Fibroblast of pulmonary artery (primary cell): ENCODE measurements around the gene NME9.
"Not testable (repeated sequence)": the region's sequence is repeated elsewhere in the genome, so short reads cannot be mapped to it uniquely, and the experiment has no call there.

Experiments used
- DNase-seq: peaks from one replicate; pipeline ENCODE4 v3.0.0-alpha.2; 2010; ENCODE audit warnings: low read depth
- H3K4me3 ChIP-seq: replicated peaks from 2 replicates; pipeline ENCODE4 v1.5.1; 2011; ENCODE audit warnings: low read depth, mild to moderate bottlenecking, control low read depth, low read length, moderate library complexity
- CTCF ChIP-seq: IDR thresholded peaks from 2 replicates; pipeline ENCODE4 v1.5.1; 2011; ENCODE audit warnings: mild to moderate bottlenecking, control low read depth, low read length, inconsistent platforms; ENCODE audit errors: missing control alignments

NME9 gene, protein sequence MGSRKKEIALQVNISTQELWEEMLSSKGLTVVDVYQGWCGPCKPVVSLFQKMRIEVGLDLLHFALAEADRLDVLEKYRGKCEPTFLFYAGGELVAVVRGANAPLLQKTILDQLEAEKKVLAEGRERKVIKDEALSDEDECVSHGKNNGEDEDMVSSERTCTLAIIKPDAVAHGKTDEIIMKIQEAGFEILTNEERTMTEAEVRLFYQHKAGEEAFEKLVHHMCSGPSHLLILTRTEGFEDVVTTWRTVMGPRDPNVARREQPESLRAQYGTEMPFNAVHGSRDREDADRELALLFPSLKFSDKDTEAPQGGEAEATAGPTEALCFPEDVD

DNA sequence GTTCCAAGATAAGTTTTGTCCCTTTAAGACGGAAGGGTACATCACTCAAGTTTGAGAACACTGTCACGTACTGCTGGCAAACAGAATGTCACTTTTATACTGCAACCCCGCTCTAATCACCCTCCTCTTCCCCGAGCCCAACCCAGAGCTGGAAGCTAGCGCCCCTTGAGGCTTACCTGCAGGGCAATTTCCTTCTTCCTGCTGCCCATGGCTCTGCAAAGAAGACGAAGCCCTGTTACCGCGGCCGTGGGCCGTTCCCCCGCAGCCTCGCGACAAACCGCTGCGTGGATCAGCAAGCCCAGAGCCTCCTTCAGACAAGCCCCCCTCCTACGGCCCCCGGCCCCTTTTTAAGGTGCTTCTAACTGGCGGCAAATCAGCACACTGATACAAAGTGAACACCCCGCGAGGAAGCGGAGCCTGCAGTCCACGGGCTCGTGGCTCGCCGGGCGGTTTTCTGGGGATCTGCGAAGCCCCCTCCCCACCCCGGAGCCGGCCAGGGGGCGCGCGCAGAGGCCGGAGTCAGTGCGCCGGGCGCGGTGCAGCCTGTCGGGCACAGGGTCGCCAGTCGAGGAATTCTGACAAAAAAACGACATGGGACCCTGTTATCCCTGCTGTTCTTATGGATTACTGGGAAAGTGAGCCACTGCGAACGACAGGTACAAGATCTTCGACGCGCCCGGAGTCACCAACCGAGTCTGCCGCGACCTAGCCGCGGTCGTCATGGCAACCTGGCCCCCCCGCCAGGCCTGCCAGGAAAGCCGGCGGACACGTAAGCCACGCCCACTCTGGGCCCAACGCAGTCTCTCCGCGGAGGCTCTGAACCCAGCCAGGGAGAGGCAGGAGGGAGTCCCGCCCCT, at the start of gene NME9:
Gene NME9, minus strand, starts transcription at position 725 of the 857 bp plus-strand sequence. Its CDS starts 516 bp downstream, at position 209.
- DNase-seq: peak; percentile 86
- H3K4me3 ChIP-seq: peak within 1 kb of the TSS; percentile 71
- peak; percentile 78 for TF ChIP-seq CTCF

DNA sequence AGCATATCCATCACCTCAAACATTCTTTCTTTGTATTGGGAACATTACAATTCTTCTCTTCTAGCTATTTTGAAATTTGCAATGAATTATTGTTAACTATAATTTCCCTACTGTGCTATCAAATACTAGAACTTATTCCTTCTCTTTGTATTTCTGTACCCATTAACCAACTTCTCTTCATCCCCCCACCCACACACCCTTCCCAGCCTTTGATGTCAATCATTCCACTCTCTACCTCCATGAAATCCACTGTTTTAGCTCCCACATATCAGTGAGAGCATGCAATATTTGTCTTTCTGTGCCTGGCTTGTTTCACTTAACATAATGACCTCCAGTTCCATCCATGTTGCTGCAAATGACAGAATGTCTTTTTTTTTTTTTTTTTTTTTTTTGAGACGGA, 49.3 kb upstream of the NME9 start:
- TF ChIP-seq CTCF: no peak

GRCh38 chr3:138378331-138378730, 48.7 kb upstream of the NME9 start:
- no peak for DNase-seq
- H3K4me3 ChIP-seq: no peak overlapping the region
- TF ChIP-seq CTCF: no peak

More for the DNA sequence above, 49.3 kb upstream of the NME9 start:
- H3K4me3 ChIP-seq: no peak overlapping the region
- DNase-seq: no peak

- no peak for TF ChIP-seq CTCF
- no peak for DNase-seq
- H3K4me3 ChIP-seq: no peak overlapping the region
These were observed 48.2 kb upstream of the NME9 start for GRCh38 chr3:138377804-138378203.

DNA sequence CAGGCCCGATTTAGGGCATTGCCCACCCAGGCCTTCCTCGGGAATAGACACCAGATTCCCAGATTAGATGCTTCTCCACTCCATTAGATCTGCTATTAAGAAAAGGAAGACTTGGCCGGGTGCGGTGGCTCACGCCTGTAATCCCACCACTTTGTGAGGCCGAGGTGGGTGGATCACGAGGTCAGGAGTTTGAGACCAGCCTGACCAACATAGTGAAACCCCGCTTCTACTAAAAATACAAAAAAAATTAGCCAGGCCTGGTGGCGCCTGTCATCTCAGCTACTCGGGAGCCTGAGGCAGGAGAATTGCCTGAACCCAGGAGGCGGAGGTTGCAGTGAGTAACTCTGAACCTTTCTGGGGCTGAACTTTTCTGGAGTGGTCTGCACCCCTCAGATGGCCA, 47.6 kb upstream of the NME9 start:
- not testable (repeated sequence) for H3K4me3 ChIP-seq, DNase-seq

- no peak for DNase-seq
- H3K4me3 ChIP-seq: no peak overlapping the region
- no peak for TF ChIP-seq CTCF
These were observed 47.0 kb upstream of the NME9 start for GRCh38 chr3:138376663-138377062.

DNA sequence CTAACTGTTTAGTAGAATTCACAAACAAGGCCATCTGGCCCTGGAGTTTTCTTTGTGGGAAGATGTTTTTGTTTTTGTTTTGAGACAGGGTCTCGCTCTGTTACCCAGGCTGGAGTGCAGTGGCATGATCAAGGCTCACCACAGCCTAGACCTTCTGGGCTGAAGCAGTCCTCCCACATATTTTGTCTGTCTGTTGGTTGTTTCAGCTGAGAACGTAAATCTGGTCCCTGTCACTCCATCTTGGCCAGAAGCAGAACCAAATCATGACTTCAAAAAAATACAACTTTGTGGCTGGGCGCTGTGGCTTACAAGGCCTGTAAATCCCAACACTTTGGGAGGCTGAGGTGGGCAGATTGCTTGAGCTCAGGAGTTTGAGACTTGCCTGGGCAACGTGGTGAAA, 45.8 kb upstream of the NME9 start:
- TF ChIP-seq CTCF: no peak
- no peak overlapping the region for H3K4me3 ChIP-seq
- DNase-seq: no peak
